ENCODE measurements around the gene SEMA3D.

- TF ChIP-seq CTCF (IDR thresholded peaks at IDR 0.05 in 8 of 11, conservative IDR thresholded peaks at IDR 0.05 in 3 of 11) (no peak), POLR2A (IDR thresholded peaks at IDR 0.05) (no peak), POLR2AphosphoS5 (IDR thresholded peaks at IDR 0.05) (no peak)
Observed at GRCh38 chr7:85213500-85213899, 26.6 kb upstream of the SEMA3D start.

Data from spleen (tissue), 7 donors.